ENCODE measurements around the gene UNC45A. TPM values are rescaled to one million over a fixed set of nuclear protein-coding genes. Genes with fewer than 3 reads are reported as not detected.

UNC45A gene, protein sequence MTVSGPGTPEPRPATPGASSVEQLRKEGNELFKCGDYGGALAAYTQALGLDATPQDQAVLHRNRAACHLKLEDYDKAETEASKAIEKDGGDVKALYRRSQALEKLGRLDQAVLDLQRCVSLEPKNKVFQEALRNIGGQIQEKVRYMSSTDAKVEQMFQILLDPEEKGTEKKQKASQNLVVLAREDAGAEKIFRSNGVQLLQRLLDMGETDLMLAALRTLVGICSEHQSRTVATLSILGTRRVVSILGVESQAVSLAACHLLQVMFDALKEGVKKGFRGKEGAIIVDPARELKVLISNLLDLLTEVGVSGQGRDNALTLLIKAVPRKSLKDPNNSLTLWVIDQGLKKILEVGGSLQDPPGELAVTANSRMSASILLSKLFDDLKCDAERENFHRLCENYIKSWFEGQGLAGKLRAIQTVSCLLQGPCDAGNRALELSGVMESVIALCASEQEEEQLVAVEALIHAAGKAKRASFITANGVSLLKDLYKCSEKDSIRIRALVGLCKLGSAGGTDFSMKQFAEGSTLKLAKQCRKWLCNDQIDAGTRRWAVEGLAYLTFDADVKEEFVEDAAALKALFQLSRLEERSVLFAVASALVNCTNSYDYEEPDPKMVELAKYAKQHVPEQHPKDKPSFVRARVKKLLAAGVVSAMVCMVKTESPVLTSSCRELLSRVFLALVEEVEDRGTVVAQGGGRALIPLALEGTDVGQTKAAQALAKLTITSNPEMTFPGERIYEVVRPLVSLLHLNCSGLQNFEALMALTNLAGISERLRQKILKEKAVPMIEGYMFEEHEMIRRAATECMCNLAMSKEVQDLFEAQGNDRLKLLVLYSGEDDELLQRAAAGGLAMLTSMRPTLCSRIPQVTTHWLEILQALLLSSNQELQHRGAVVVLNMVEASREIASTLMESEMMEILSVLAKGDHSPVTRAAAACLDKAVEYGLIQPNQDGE
- total RNA-seq = 10 to 100 TPM; 26.2 to 32.8 (median 29.9) TPM
- 24.0 TPM for polyA plus RNA-seq
- long read RNA-seq, donor 1, transcript UNC45A-202 (20 exons, 3,252 nt) = major isoform, 11 of 59 reads
- long read RNA-seq, donor 1, partial matches to known transcripts = 41 of 59 reads
- long read RNA-seq, donor 1, other reads (novel, unspliced or antisense) = 7 of 59 reads
- long read RNA-seq, donor 2, transcript UNC45A-202 (20 exons, 3,252 nt) = major isoform, 13 of 50 reads
- long read RNA-seq, donor 2, partial matches to known transcripts = 31 of 50 reads
- long read RNA-seq, donor 2, other reads (novel, unspliced or antisense) = 6 of 50 reads
- long read RNA-seq, donor 3, transcript UNC45A-202 (20 exons, 3,252 nt) = major isoform, 33 of 102 reads
- long read RNA-seq, donor 3, partial matches to known transcripts = 60 of 102 reads
- long read RNA-seq, donor 3, other reads (novel, unspliced or antisense) = 9 of 102 reads
- long read RNA-seq, donor 4, transcript UNC45A-202 (20 exons, 3,252 nt) = major isoform, 5 of 29 reads
- long read RNA-seq, donor 4, partial matches to known transcripts = 20 of 29 reads
- long read RNA-seq, donor 4, other reads (novel, unspliced or antisense) = 4 of 29 reads

DNA sequence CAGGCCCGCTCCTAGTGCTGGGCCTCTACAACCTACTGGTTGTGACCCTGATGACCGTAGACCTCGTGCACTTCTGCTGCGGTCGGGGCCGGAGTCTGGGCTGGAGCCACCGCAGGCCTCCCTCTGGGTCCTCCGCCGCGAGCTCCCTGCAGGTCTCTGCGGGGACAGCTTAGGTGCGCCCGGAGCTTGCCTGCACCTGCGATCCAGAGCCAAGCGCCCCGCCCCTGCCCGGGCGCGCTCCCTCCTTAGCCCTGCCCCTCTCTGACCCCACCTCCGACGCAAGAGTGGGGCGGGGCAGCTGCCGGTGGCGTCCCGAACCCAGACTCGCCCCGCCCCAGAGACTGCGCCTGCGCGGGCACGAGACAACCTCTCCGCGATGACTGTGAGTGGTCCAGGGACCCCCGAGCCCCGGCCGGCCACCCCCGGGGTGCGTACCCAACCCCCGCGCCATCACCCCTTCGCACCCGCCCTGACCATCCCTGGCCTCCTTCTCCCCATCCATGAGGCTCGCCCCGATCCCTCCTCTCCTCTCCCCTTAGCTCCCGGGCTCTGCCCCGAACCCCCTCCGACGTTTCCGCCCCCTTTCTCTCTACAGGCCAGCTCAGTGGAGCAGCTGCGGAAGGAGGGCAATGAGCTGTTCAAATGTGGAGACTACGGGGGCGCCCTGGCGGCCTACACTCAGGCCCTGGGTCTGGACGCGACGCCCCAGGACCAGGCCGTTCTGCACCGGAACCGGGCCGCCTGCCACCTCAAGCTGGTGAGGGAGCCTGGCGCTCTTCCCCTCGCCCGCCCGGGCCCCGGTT, at the start of gene UNC45A:
UNC45A (plus strand) TSS at position 337 of the 803 bp plus-strand sequence; CDS start at position 377, 40 bp downstream.
- under 1% methylated on average over 65 of the region's 65 CpGs for WGBS
- Histone ChIP-seq H3K27ac (ENCODE audit: low read length) (peak within 1 kb of the TSS; percentile 20), H3K27me3 (ENCODE audit: control insufficient read depth, insufficient read depth) (no peaks in the 10 kb centered on the region), H3K9me3 (ENCODE audit: control insufficient read depth, low read length) (no peaks in the 10 kb centered on the region), H3K4me1 (ENCODE audit: control insufficient read depth, insufficient read depth, low read length) (peaks cover 10% of the 10 kb centered on the region), H3K4me3 (ENCODE audit: low read length) (peak within 1 kb of the TSS; percentile 72)
- peak; percentile 95 to 98 (median 97) for DNase-seq
- ATAC-seq = peak; percentile 89 to 91
- intact Hi-C loops (cut with DNase I) = loop anchor here in 1 of 4 donors (5.0 kb wide), 1 partner anchor 33 kb away; the partner anchor contains the start of gene MAN2A2

DNA sequence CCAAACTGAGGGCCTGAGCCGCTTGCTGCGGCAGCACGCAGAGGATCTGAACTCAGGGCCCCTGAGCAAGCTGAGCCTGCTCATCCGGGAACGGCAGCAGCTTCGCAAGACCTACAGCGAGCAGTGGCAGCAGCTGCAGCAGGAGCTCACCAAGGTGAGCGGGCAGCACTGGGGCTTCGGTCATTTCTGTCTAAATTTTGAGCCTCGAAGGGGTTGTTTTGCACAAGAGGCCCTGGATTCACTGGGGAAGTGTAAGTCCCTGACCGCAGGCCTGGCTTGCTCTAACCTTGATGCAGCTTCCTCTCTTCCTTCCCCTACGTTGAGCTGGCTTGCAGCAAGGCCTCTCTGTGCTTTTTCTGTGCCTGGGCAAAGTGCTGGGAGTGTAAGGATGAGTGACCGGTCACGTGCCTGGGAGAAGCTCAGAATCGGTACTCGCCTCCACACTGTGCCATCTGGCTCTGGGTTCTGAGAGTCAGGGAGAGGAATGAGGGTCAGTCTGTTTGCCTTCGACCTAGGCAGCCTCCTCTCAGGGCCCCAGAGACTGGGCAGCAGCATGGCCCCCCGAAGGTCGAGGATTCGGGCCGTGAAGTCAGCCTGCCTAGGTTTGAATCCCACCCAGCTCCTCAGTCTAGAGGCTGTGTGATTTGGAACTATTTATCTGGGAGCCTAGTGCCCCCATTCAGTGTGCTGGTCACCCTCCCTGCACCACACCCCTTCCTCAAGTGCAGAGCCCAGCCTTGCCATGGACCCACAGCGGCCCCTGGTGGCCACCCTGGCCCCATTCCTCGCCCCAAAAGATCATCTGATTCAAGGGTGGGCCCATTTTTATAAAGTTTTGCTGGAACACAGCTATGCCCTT, 49.4 kb upstream of the UNC45A start:
- H3K27me3 ChIP-seq (ENCODE audit: control insufficient read depth, insufficient read depth) = no peaks in the 10 kb centered on the region
- DNase-seq = peak; percentile 82 to 94 (median 93)
- intact Hi-C loops (cut with DNase I) = loop anchor here (1.0 to 10.0 kb wide), 5 partner anchors 168 to 238 kb away; partner anchors contain the start of gene BLM (in 2 of the 4)
- 44% methylated on average over 23 of the region's 23 CpGs for WGBS
- H3K9me3 ChIP-seq (ENCODE audit: control insufficient read depth, low read length) = no peaks in the 10 kb centered on the region
- peak overlapping the region; percentile 66 for H3K4me3 ChIP-seq (ENCODE audit: low read length)
- peaks cover 4% of the 10 kb centered on the region for H3K4me1 ChIP-seq (ENCODE audit: control insufficient read depth, insufficient read depth, low read length)
- peak; percentile 62 to 66 for ATAC-seq
- H3K27ac ChIP-seq (ENCODE audit: low read length) = peak overlapping the region; percentile 92

DNA sequence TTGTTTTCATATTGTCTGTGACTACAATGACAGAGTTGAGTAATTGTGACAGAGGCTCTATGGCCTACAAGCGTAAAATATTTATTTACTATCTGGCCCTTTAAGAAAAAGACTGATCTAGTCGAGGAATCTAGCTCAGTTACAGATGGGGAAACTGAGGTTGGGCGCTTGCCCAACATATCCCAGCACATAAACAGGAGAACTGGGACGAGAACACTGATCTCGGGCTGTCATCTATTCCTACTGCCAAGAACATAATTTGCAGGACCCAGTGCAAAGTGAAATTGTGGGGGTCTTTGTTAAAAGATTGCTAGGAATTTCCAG, 48.8 kb upstream of the UNC45A start:
- no peaks in the 10 kb centered on the region for H3K27me3 ChIP-seq (ENCODE audit: control insufficient read depth, insufficient read depth)
- WGBS = 31% methylated on average over 5 of the region's 5 CpGs
- no peaks in the 10 kb centered on the region for H3K9me3 ChIP-seq (ENCODE audit: control insufficient read depth, low read length)
- no peak overlapping the region for H3K4me3 ChIP-seq (ENCODE audit: low read length)
- no peak overlapping the region for H3K27ac ChIP-seq (ENCODE audit: low read length)
- H3K4me1 ChIP-seq (ENCODE audit: control insufficient read depth, insufficient read depth, low read length) = peaks cover 4% of the 10 kb centered on the region
- DNase-seq (no peak), ATAC-seq (no peak)
- intact Hi-C loops (cut with DNase I) = loop anchor here (1.0 to 10.0 kb wide), 4 partner anchors 169 to 239 kb away; partner anchors contain the start of gene BLM (in 2 of the 4)

DNA sequence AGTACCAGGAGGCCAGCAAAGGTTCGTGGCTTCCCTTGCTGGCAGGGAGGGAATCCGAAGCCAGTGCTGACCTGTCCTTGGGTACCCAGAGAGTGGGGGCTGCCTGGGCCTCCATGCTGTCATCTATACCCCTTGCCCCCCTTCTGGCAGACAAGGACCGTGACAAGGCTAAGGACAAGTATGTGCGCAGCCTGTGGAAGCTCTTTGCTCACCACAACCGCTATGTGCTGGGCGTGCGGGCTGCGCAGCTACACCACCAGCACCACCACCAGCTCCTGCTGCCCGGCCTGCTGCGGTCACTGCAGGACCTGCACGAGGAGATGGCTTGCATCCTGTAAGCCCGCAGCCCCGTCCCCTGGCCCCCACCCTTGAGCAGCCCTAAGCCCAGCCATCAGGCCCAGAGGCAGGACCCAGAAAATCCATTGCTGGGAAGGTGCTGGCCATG, 48.0 kb upstream of the UNC45A start:
- intact Hi-C loops (cut with DNase I) = loop anchor here in 3 of 4 donors (5.0 to 10.0 kb wide), 3 partner anchors 170 to 240 kb away; partner anchors contain the start of gene BLM (in 2 of the 3)
- WGBS = 92% methylated on average over 13 of the region's 13 CpGs
- peak in 2 of 3 donors; percentile 10 to 42 for DNase-seq
- Histone ChIP-seq H3K27me3 (ENCODE audit: control insufficient read depth, insufficient read depth) (no peaks in the 10 kb centered on the region), H3K9me3 (ENCODE audit: control insufficient read depth, low read length) (no peaks in the 10 kb centered on the region), H3K27ac (ENCODE audit: low read length) (no peak overlapping the region), H3K4me3 (ENCODE audit: low read length) (no peak overlapping the region), H3K4me1 (ENCODE audit: control insufficient read depth, insufficient read depth, low read length) (peaks cover 4% of the 10 kb centered on the region)
- no peak for ATAC-seq

DNA sequence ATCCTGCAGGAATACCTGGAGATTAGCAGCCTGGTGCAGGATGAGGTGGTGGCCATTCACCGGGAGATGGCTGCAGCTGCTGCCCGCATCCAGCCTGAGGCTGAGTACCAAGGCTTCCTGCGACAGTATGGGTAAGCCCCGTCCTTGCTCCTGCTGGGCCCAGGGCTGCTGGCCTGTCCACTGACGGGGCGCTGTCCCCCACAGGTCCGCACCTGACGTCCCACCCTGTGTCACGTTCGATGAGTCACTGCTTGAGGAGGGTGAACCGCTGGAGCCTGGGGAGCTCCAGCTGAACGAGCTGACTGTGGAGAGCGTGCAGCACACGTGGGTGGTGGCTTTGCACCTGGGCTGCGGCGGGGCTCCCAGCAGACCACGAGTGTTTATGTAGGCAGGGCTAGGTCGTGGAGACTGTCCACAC, 45.8 kb upstream of the UNC45A start:
- DNase-seq (peak in 1 of 3 donors; percentile 39), ATAC-seq (no peak)
- Histone ChIP-seq H3K9me3 (ENCODE audit: control insufficient read depth, low read length) (no peaks in the 10 kb centered on the region), H3K4me3 (ENCODE audit: low read length) (no peak overlapping the region), H3K27me3 (ENCODE audit: control insufficient read depth, insufficient read depth) (no peaks in the 10 kb centered on the region), H3K4me1 (ENCODE audit: control insufficient read depth, insufficient read depth, low read length) (no peaks in the 10 kb centered on the region), H3K27ac (ENCODE audit: low read length) (no peak overlapping the region)
- intact Hi-C loops (cut with DNase I) = loop anchor here in 3 of 4 donors (5.0 to 10.0 kb wide), 3 partner anchors 172 to 242 kb away; partner anchors contain the start of gene BLM (in 2 of the 3)
- 92% methylated on average over 18 of the region's 18 CpGs for WGBS

DNA sequence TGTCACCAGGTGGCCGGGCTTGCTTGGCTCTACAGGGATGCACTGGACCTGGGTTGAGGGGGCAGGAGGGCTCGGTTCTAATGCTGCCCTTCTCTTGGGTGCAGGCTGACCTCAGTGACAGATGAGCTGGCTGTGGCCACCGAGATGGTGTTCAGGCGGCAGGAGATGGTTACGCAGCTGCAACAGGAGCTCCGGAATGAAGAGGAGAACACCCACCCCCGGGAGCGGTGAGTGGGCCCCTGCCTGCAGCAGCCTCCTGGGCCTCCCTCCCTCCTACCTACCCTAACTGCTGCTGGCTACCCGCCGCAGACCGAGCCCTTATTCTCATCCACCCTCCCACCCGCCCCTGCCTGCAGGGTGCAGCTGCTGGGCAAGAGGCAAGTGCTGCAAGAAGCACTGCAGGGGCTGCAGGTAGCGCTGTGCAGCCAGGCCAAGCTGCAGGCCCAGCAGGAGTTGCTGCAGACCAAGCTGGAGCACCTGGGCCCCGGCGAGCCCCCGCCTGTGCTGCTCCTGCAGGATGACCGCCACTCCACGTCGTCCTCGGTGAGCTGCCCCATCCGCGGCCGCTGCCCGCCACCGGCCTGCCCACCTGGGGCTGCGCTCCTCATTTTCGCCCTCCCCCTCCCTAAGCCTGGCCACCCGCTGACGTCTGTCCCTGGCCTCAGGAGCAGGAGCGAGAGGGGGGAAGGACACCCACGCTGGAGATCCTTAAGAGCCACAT, 45.2 kb upstream of the UNC45A start:
- no peak overlapping the region for H3K27ac ChIP-seq (ENCODE audit: low read length)
- no peaks in the 10 kb centered on the region for H3K9me3 ChIP-seq (ENCODE audit: control insufficient read depth, low read length)
- no peaks in the 10 kb centered on the region for H3K27me3 ChIP-seq (ENCODE audit: control insufficient read depth, insufficient read depth)
- intact Hi-C loops (cut with DNase I) = loop anchor here in 3 of 4 donors (5.0 to 10.0 kb wide), 3 partner anchors 173 to 243 kb away; partner anchors contain the start of gene BLM (in 2 of the 3)
- H3K4me3 ChIP-seq (ENCODE audit: low read length) = no peak overlapping the region
- WGBS = 90% methylated on average over 31 of the region's 31 CpGs
- no peaks in the 10 kb centered on the region for H3K4me1 ChIP-seq (ENCODE audit: control insufficient read depth, insufficient read depth, low read length)
- DNase-seq = peak in 2 of 3 donors; percentile 46 to 57
- no peak for ATAC-seq

DNA sequence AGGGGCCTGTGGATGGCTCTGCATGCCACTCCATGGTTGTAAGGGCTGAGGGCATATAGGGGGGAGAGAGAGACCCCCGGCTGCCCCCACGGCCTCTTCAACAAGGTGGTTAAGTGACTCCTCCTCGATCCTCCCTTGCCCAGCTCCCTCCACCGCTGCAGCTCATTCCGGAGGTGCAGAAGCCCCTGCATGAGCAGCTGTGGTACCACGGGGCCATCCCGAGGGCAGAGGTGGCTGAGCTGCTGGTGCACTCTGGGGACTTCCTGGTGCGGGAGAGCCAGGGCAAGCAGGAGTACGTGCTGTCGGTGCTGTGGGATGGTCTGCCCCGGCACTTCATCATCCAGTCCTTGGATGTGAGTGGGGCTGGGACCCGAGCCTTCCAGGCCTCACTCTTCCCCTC, 44.2 kb upstream of the UNC45A start:
- no peaks in the 10 kb centered on the region for H3K4me1 ChIP-seq (ENCODE audit: control insufficient read depth, insufficient read depth, low read length)
- intact Hi-C loops (cut with DNase I) = no loop called here
- no peak overlapping the region for H3K27ac ChIP-seq (ENCODE audit: low read length)
- ATAC-seq (no peak), DNase-seq (no peak)
- no peaks in the 10 kb centered on the region for H3K27me3 ChIP-seq (ENCODE audit: control insufficient read depth, insufficient read depth)
- H3K9me3 ChIP-seq (ENCODE audit: control insufficient read depth, low read length) = no peaks in the 10 kb centered on the region
- no peak overlapping the region for H3K4me3 ChIP-seq (ENCODE audit: low read length)
- 88% methylated on average over 12 of the region's 12 CpGs for WGBS

DNA sequence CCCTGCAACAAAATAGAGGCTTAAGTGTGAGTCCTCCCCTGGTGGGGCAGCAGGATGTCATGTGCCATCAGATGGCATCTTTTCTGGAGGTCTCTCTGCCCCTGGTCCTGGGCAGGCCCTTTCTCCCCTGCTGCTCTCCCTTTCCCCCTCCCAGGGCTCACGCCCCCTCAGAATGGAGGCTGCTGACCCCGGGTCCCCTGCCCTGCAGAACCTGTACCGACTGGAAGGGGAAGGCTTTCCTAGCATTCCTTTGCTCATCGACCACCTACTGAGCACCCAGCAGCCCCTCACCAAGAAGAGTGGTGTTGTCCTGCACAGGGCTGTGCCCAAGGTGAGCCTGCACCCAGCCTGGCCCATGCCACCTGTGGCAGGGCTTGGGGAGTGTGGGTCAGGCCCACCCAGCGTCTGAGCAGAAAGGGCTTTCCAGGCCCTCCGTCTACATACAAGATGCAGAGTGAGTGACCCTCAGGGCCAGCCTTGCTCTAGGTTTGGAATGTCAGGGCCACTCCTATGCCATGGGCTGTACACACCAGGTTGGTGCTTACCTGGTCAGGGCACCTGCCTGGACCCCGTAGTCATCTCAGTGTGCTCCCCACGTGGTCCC, 43.6 kb upstream of the UNC45A start:
- 89% methylated on average over 8 of the region's 8 CpGs for WGBS
- DNase-seq = peak in 1 of 3 donors; percentile 26
- intact Hi-C loops (cut with DNase I) = no loop called here

More for the DNA sequence above, 43.6 kb upstream of the UNC45A start:
- Histone ChIP-seq H3K4me3 (ENCODE audit: low read length) (no peak overlapping the region), H3K27ac (ENCODE audit: low read length) (no peak overlapping the region), H3K9me3 (ENCODE audit: control insufficient read depth, low read length) (no peaks in the 10 kb centered on the region), H3K27me3 (ENCODE audit: control insufficient read depth, insufficient read depth) (no peaks in the 10 kb centered on the region), H3K4me1 (ENCODE audit: control insufficient read depth, insufficient read depth, low read length) (no peaks in the 10 kb centered on the region)
- ATAC-seq = no peak

Data from right cardiac atrium (tissue), 5 donors.